VCaP (cell line): ENCODE results near the gene IQSEC1.

Experiments used
- H3K27ac ChIP-seq: fragments of 450-650 bp; 2 replicates; pipeline ENCODE4 v1.5.1; 2017
- TF ChIP-seq, protein P1 (sequence below): fragments of 450-650 bp; conservative IDR thresholded peaks from 2 replicates; pipeline ENCODE4 v1.5.1; 2017; ENCODE audit warnings: mild to moderate bottlenecking, moderate library complexity

The IQSEC1 gene

DNA sequence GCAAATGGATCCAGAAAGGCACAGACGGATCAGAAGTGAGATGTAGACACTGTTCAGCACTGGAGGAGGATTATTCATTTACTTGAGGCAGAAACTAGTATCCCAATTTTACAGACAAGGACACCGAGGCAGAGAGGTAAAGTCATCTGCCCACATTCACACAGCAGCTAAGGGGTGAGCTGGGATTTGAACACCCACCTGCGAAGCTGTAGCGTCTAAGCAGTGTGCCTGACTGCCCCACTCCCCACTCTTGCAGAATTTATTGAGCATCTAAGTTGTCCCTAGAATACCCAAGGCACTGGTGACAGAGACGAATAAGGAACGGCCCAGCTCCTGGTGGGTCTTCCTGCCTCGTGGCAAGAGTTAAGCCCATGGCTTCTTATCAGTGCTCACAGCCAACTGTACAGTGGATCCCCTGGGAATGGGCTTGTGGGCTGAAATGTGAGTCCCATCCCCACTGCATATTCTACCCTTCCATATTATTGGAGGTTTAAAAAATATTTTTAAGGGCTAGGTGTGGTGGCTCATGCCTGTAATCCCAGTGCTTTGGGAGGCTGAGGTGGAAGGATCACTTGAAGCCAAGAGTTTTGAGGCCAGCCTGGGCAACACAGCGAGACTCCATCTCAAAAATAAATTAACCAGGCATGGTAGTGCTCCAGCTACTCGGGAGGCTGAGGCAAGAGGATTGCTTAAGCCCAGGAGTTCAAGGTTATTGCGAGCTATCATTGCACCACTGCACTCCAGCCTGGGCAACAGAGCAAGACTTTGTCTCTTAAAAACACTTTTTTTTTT is 77.6 kb downstream of the IQSEC1 start:
- peak overlapping the region; percentile 89 for H3K27ac ChIP-seq
- TF ChIP-seq, protein P1, sequence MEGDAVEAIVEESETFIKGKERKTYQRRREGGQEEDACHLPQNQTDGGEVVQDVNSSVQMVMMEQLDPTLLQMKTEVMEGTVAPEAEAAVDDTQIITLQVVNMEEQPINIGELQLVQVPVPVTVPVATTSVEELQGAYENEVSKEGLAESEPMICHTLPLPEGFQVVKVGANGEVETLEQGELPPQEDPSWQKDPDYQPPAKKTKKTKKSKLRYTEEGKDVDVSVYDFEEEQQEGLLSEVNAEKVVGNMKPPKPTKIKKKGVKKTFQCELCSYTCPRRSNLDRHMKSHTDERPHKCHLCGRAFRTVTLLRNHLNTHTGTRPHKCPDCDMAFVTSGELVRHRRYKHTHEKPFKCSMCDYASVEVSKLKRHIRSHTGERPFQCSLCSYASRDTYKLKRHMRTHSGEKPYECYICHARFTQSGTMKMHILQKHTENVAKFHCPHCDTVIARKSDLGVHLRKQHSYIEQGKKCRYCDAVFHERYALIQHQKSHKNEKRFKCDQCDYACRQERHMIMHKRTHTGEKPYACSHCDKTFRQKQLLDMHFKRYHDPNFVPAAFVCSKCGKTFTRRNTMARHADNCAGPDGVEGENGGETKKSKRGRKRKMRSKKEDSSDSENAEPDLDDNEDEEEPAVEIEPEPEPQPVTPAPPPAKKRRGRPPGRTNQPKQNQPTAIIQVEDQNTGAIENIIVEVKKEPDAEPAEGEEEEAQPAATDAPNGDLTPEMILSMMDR, result no peak

DNA sequence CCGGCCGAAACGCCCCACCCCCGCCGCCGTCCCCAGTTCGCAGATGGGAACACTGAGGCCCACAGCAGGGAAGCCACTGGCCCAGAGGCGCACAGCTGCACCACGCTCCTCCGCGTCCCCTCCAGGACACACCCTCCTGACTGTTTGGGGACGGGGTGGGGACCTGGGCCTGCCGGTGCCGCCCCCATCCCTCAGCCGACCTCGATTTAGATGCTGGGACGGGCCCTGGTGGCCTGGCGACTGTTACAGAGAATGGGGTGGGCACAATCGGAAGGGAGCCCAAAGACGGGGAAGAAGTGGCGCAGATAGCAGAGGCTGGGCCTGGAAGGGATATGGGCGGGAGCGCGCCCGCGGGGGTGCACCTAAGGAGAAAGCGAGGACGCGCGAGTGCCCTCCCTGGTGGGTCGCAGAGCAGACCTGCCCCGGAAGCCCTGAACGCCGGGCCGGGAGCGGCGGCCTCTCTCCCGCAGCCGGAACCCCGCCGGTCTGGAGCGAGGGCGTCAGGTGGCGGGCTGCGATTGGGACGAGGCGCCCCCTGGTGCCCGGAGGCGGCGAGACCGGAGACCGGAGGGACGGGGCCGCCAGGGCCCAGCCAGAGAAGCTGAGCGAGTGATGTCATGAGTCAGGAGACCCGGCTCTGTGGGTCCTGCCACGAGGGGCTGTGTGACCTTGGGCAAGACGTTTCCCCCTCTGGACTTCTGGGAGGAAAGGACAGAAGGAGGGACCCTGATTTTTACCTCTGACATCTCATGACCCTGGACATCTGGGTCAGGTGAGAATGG is 78.4 kb downstream of the IQSEC1 start:
- H3K27ac ChIP-seq, result peak overlapping the region; percentile 89
- TF ChIP-seq, protein P1, result peak; percentile 99

DNA sequence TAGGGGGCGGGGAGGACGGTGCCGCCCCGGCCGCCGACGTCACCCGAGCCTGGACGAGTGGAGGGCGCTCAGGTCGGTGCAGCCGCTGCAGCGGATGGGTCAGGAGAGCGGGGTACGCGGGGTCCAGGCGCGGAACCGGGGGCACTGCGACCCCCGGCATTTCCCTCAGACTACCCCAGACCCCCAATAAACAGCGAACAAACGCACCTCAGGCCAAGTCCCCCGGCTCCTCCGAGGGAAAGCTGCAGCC is 78.9 kb downstream of the IQSEC1 start:
- peak overlapping the region; percentile 89 for H3K27ac ChIP-seq
- TF ChIP-seq, protein P1, result no peak

DNA sequence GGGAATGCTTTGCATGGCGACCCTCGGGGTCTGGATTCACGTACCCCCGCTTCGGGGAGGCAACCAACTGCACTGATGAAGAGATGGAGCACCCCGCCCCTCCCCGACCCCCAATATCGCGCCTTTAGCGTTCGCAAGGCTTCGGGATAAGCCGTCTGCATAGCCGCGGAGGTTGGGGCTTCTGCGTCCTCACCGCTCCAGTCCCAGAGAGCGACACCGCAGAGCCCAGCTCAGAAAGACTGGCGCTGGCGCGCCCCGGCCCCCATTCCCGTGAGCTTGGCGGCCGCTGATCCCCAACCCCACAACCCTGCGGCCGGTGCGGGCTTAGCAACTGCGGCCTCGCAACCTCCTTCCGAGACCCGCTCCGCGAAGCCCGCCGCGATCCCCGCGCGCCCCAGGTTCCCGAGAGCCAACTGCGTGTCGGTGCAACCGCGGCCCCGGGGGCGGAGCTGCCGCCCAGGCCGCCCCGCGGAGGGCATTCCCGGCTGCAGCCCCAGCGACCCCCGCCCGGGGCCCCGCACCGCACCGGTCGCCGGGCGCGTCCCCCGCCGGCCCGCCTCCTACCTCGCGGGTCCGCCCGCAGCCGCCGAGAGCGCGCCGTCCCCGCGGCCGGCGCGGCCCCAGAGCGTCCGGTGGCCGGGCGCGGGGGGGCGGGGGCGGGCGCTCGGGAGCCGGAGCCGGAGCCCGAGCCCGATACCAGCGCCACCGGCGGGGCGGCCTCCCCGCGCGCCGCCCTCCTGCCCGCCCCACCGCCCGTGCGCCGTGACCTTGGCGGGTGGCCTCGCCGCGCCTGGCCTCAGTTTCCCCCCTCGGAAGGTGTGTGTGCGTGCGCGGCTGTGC is 79.5 kb downstream of the IQSEC1 start:
- TF ChIP-seq, protein P1, result no peak
- peak overlapping the region; percentile 89 for H3K27ac ChIP-seq

DNA sequence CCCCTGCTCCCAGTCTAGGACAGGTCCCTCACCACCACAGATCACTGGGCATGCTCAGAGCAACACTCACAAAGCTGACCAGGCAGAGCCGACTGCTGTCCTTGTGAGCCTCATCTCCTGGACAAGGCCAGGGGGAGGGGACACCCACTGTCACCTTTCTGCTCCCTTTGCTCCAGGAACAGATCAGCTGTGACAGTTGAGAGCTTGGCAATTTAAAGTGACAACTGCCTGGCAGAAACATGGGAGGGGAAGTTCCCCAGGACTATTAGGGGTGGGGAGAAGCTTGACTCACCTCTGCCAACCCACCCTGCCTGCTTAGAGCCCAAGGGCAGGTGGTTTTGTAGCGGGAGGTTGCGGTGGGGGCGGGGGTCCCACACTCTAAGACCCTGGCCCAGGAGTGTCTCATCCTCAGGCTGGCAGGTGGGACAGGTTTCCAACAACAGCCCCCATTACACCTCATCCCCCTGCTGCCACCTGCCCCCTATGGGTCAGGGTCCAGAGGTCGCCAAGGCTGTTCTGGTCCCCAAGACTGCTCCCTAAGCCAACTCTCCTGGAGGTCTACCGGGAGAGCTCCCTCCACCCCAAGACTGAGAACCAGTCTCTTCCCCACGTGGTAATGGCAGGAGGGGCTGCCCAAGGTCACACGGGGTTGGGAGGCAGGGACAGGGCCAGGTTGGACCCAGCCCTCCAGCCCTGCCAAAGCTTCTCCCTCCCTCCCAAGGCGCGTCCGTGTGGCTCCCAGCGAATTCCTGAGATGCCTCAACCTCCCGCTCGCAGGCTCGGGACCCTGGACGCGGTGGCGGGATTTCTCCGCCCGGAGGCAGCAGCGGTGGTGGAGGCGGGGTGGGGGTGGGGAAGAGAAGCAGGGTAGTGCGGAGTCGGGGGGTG is 80.4 kb downstream of the IQSEC1 start:
- TF ChIP-seq, protein P1, result 0 out of 2 replicates have a peak, but pooled peaks have one; percentile 12
- H3K27ac ChIP-seq, result peak overlapping the region; percentile 89

DNA sequence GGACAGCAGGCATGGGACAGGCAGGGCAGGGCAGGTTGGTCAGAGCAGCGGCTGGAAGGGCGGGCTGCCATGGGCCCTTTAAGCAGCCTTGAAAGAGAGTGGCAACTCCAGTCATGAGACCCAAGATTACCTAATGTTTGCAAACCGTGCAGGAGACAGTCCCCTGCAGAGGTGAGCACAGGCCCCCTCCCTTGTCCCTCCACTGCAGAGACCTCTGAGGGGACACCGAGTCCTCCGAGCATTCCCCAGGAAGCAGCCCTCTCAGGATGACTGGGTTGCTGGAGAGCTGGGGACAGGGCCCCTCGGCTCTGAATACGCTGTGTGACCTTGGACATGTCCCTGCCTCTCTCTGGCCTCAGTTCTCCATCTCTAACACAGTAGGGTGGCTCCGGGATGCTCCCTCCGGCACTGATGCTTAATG is 81.4 kb downstream of the IQSEC1 start:
- TF ChIP-seq, protein P1, result no peak

More for the DNA sequence above, 81.4 kb downstream of the IQSEC1 start:
- no peak overlapping the region; the same call in 1 of the 2 replicates for H3K27ac ChIP-seq
